H1 (cell line): ENCODE results near the gene TRIM61. TPM values are rescaled to one million over a fixed set of nuclear protein-coding genes. Genes with fewer than 3 reads are reported as not detected.

Experiments used
- ATF2 ChIP-seq: IDR thresholded peaks from 2 replicates; pipeline ENCODE4 v1.6.1; 2012; ENCODE audit warnings: low read length, inconsistent platforms
- ATF3 ChIP-seq: IDR thresholded peaks from 2 replicates; pipeline ENCODE4 v1.6.1; 2011; ENCODE audit warnings: low read depth, mild to moderate bottlenecking, low read length; ENCODE audit not compliant: insufficient read depth
- CTBP2 ChIP-seq: IDR thresholded peaks from 2 replicates; pipeline ENCODE4 v1.7.0; 2011; ENCODE audit warnings: borderline replicate concordance, mild to moderate bottlenecking, moderate library complexity, mixed read lengths, low read length; ENCODE audit not compliant: insufficient read depth, insufficient read length
- CTCF ChIP-seq, 3 experiments: IDR thresholded peaks; 1 replicate in 2 of 3; 2 replicates in 1 of 3; pipeline versions ENCODE4 v1.5.1 to v1.6.1; 2011; ENCODE audit warnings: low read length in 3 of 3, mild to moderate bottlenecking in 3 of 3, inconsistent platforms in 2 of 3, low read depth in 1 of 3, moderate library complexity in 1 of 3; ENCODE audit not compliant: insufficient read depth in 1 of 3; ENCODE audit errors: control extremely low read depth in 1 of 3
- EGR1 ChIP-seq: IDR thresholded peaks from 2 replicates; pipeline ENCODE4 v1.6.1; 2011; ENCODE audit warnings: low read depth, low read length, borderline replicate concordance
- EZH2 ChIP-seq: fragments of 200-600 bp; sonication (generic); IDR thresholded peaks from 2 replicates; pipeline ENCODE4 v1.7.1; 2012; ENCODE audit warnings: low read depth, mild to moderate bottlenecking, moderate library complexity, low read length, inconsistent platforms; ENCODE audit not compliant: severe bottlenecking
- HDAC6 ChIP-seq: IDR thresholded peaks from one replicate; pipeline ENCODE4 v1.7.1; 2012; ENCODE audit warnings: low read depth, mild to moderate bottlenecking, inconsistent platforms, low read length, moderate library complexity
- ZNF274 ChIP-seq: IDR thresholded peaks from 2 replicates; pipeline ENCODE4 v1.7.0; 2012; ENCODE audit warnings: low read length, borderline replicate concordance; ENCODE audit errors: extremely low read depth
- polyA plus RNA-seq, 7 experiments: library from polyadenylated mRNA; depleted of rRNA in 3 of 7; stranded (reverse) in 5 of 7; unstranded in 2 of 7; fragments of >200 nt in 5 of 7; fragments of 200-250 nt in 2 of 7; gene quantifications; 1 replicate in 5 of 7; 2 replicates in 1 of 7; 4 replicates in 1 of 7; pipeline versions ENCODE4 v1.2.1 to v1.2.3, GENCODE V29; 2011 to 2013; ENCODE audit warnings: missing spikeins in 2 of 7, mixed read lengths in 2 of 7
- total RNA-seq: library from RNA; stranded (reverse); fragmentation: NEBNext Ultra II Directional; extraction: Animal tissue kit (Norgen Biotek cat#: 25700); gene quantifications from 2 replicates; pipeline ENCODE4 v1.2.1, GENCODE V29; 2021

TRIM61 gene
- total and polyA plus RNA-seq, 2 of the 8 experiments (the other 6 are each of a cell fraction or from before 2014, with no cell fraction given): 0.18 to 5.0 TPM

GRCh38 chr4:164945146-164945545, 32.3 kb downstream of the TRIM61 start (continued):
- TF ChIP-seq CTCF (IDR thresholded peaks at IDR 0.05; ENCODE audit: control extremely low read depth in 1 of 3, insufficient read depth in 1 of 3, low read depth in 1 of 3, low read length in 3 of 3) (no peak), ATF3 (no peak), EZH2 (no peak), CTBP2 (no peak), HDAC6 (no peak), ZNF274 (no peak), EGR1 (no peak), ATF2 (no peak)
